22Rv1 (cell line): ENCODE data around the gene TNRC6B.

Experiments used
- CTCF ChIP-seq: fragments of 450-650 bp; IDR thresholded peaks from 2 replicates; pipeline ENCODE4 v1.5.1; 2017; ENCODE audit warnings: mild to moderate bottlenecking
- ZFX ChIP-seq: fragments of 450-650 bp; IDR thresholded peaks from 2 replicates; pipeline ENCODE4 v1.6.1; 2017; ENCODE audit warnings: antibody characterized with exemption, borderline replicate concordance

- TF ChIP-seq CTCF (no peak), ZFX (no peak)
Observed at GRCh38 chr22:40190501-40190900, 12.8 kb downstream of the TNRC6B start.
